ENCODE results near the gene RAD1.

RAD1 gene

DNA sequence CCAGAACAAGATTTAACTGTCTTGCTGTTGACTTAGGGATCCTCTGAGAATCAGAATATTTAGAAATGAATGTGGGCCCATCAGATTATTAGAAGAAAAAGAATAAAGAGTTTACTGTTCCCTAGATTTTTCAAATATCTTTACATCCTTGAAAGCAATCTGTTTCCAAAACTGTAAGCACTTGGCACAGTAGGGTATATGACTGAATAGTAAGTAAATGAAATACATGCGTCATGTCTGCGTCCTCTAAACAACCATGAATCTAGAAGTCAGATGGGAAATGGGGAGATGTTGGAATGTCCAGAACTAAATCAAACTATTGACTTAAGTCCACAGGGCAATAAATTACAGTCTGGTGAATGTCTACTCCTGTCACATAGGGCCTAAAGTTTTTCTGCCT is 50.2 kb downstream of the RAD1 start:
- DNase-seq (ENCODE audit: low read depth) = no peak

DNA sequence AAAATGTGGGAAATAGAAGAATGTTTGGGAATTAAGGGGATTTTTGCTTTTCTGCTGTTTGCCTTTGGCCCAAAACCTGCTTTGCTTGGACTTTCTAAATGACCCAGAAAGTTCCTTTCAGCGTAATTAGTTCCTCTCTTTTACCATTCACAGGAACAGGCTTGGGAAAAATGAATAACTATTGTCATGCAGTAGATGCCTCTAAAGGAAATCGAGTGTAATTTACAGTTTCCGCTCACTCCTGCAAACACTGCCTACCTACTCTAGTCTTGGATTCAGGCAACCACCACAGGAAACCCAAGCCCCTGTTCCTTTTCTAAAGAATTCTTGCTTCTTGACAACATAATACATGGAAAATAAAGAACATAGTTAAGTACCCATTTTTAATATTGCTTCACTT is 51.4 kb downstream of the RAD1 start:
- no peak for DNase-seq (ENCODE audit: low read depth)

DNA sequence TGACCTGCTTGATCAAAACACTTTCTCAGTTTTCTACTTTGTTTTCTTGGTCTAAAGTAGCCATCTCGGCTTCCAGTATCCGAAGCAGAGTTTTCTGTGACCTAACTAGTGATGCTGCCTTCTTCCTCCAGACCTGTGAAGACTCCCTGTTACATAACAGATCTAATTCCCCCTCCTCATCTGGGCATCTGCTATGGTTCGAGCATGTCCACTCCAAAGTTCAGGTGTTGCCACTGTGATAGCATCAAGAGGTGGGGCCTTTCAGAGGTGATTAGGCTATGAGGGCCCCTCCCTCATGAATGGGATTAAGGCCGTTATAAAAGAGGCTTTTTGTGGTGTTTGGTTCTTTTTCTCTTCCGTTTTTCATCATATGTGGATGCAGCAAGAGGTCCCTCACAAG is 56.1 kb downstream of the RAD1 start:
- DNase-seq (ENCODE audit: low read depth) = no peak

DNA sequence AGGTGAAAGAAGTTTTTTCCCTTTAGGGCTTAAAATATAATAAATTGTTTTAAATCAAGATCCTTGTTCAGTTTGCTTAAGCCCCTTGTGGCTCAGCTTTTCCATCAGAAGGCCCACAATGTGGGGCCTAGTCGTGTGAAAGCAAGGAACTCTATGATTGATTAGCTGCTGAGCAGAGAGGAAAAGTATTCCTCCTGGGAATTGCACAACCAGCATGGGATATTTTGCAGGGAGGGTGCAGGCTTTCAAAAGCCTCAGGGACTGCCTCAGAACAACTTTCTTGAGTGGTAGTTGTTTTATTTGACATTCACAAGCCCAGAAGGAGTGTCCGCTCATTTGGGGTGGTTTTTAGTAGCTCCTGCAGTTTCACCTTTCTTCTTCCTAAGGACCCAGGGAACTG is 56.5 kb downstream of the RAD1 start:
- DNase-seq (ENCODE audit: low read depth) = no peak

DNA sequence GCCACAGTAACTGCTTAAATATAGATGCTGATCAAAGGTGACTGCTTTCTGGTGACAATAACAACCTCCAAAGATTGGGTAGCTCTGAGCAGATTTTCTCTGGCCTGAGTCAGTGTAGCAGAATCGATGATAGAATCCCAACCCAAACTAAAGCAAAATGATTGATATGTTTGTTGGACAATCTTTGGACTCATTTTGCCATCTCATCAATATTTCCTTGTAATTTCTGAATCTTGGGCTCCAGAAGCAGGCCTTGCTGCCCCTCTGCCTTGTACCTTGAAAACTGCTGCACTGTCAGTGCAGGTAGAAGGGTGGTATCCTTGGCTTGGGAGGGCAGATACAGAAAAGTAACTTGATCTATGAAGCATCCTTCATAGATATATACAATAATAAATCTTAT is 57.4 kb downstream of the RAD1 start:
- no peak for DNase-seq (ENCODE audit: low read depth)

DNA sequence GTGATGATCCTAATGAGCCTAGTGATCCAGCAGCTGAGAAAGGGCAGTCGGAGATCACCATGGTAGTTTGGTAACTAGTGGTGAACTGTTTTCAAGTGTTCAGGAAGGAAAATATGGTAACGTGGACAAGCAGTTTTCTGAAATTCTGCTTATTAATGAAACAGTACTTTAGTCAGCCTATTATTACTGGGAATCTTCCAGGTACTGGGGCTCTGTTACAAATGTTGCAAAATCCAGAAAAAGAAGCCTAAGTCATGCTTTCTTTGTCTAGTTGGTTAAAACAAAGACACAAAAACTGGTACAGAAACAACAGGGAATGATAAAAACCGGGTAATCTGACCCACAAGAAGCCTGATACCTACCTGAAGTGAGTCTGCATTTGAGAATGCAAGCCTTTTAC is 58.1 kb downstream of the RAD1 start:
- DNase-seq (ENCODE audit: low read depth) = no peak

Measured in ELR (cell line).